NCI-H345 (cell line): ENCODE results near the gene RNF43.
"Not testable (repeated sequence)": the region's sequence is repeated elsewhere in the genome, so short reads cannot be mapped to it uniquely, and the experiment has no call there.

Experiments
- DNase-seq: peaks from one replicate; lab custom pipeline; 2025; lab: John Stamatoyannopoulos, UW

Gene RNF43

GRCh38 chr17:58409432-58409831 lies 7.9 kb downstream of the RNF43 start:
- no peak for DNase-seq

- DNase-seq, result no peak
Measured at GRCh38 chr17:58403311-58403710, 14.0 kb downstream of the RNF43 start.

- no peak for DNase-seq
Measured at GRCh38 chr17:58402679-58403078, 14.7 kb downstream of the RNF43 start.

- no peak for DNase-seq
Measured at GRCh38 chr17:58402047-58402446, 15.3 kb downstream of the RNF43 start.

GRCh38 chr17:58401287-58401686 lies 16.0 kb downstream of the RNF43 start:
- peak; percentile 55 for DNase-seq

GRCh38 chr17:58400826-58401225 lies 16.5 kb downstream of the RNF43 start:
- no peak for DNase-seq

- no peak for DNase-seq
Measured at GRCh38 chr17:58399974-58400373, 17.4 kb downstream of the RNF43 start.

- DNase-seq, result no peak
Measured at GRCh38 chr17:58398574-58399266, 18.6 kb downstream of the RNF43 start.

- DNase-seq, result not testable (repeated sequence)
Measured at GRCh38 chr17:58397421-58397820, 19.9 kb downstream of the RNF43 start.

GRCh38 chr17:58396173-58396572 lies 21.2 kb downstream of the RNF43 start:
- DNase-seq, result no peak

- DNase-seq, result no peak
Measured at GRCh38 chr17:58394534-58395223, 22.7 kb downstream of the RNF43 start.

GRCh38 chr17:58391302-58391984 lies 25.9 kb downstream of the RNF43 start:
- peak; percentile 97 for DNase-seq

- no peak for DNase-seq
Measured at GRCh38 chr17:58390884-58391283, 26.4 kb downstream of the RNF43 start.

- DNase-seq, result no peak
Measured at GRCh38 chr17:58388302-58389190, 28.8 kb downstream of the RNF43 start.

GRCh38 chr17:58387834-58388233 lies 29.5 kb downstream of the RNF43 start:
- DNase-seq, result no peak

- no peak for DNase-seq
Measured at GRCh38 chr17:58386708-58387107, 30.6 kb downstream of the RNF43 start.

- no peak for DNase-seq
Measured at GRCh38 chr17:58385359-58385899, 31.9 kb downstream of the RNF43 start.

GRCh38 chr17:58384897-58385296 lies 32.4 kb downstream of the RNF43 start:
- no peak for DNase-seq

- no peak for DNase-seq
Measured at GRCh38 chr17:58383892-58384462, 33.4 kb downstream of the RNF43 start.

GRCh38 chr17:58382872-58383242 lies 34.5 kb downstream of the RNF43 start:
- no peak for DNase-seq

- no peak for DNase-seq
Measured at GRCh38 chr17:58382108-58382871, 35.0 kb downstream of the RNF43 start.
